ENCODE data around the gene DNASE1L1.

The DNASE1L1 gene

GRCh38 chrX:154355776-154356140 is 53.3 kb downstream of the DNASE1L1 start:
- Histone ChIP-seq H2AFZ (ENCODE audit: low read depth, low read length) (no peak overlapping the region), H3K79me2 (ENCODE audit: insufficient read depth, low read length) (peaks cover 14% of the 10 kb centered on the region), H4K20me1 (ENCODE audit: insufficient read depth, low read length) (peaks cover 81% of the 10 kb centered on the region), H3K27me3 (ENCODE audit: insufficient read depth, low read length, poor library complexity) (no peaks in the 10 kb centered on the region), H3K4me3 (ENCODE audit: low read depth in 1 of 2, low read length in 2 of 2) (no peak overlapping the region), H3K4me2 (ENCODE audit: insufficient read depth, low read length) (no peak overlapping the region), H3K9me3 (ENCODE audit: insufficient read depth, low read length, severe bottlenecking) (no peaks in the 10 kb centered on the region), H3K9ac (ENCODE audit: low read depth, low read length) (no peak overlapping the region), H3K27ac (ENCODE audit: low read length) (no peak overlapping the region), H3K36me3 (ENCODE audit: insufficient read depth, low read length) (peaks cover 99% of the 10 kb centered on the region), H3K4me1 (ENCODE audit: insufficient read depth, low read length) (no peaks in the 10 kb centered on the region)
- TF ChIP-seq EZH2 (IDR thresholded peaks at IDR 0.05; ENCODE audit: borderline replicate concordance, low read depth, low read length, severe bottlenecking): no peak
- TF ChIP-seq CTCF (IDR thresholded peaks at IDR 0.05; ENCODE audit: borderline replicate concordance, extremely low read depth, low read length, poor library complexity, severe bottlenecking): no peak
- ATAC-seq (ENCODE audit: insufficient read depth, low read depth): no peak
- DNase-seq: no peak

- H3K36me3 ChIP-seq (ENCODE audit: insufficient read depth, low read length): peaks cover 100% of the 10 kb centered on the region
- H2AFZ ChIP-seq (ENCODE audit: low read depth, low read length): no peak overlapping the region
- H3K79me2 ChIP-seq (ENCODE audit: insufficient read depth, low read length): peaks cover 12% of the 10 kb centered on the region
- no peak for ATAC-seq (ENCODE audit: insufficient read depth, low read depth)
- H3K27ac ChIP-seq (ENCODE audit: low read length): no peak overlapping the region
- DNase-seq: no peak
- H3K9ac ChIP-seq (ENCODE audit: low read depth, low read length): no peak overlapping the region
- H3K4me3 ChIP-seq (ENCODE audit: low read depth in 1 of 2, low read length in 2 of 2): no peak overlapping the region
- H3K4me2 ChIP-seq (ENCODE audit: insufficient read depth, low read length): no peak overlapping the region
- H3K27me3 ChIP-seq (ENCODE audit: insufficient read depth, low read length, poor library complexity): no peaks in the 10 kb centered on the region
- no peaks in the 10 kb centered on the region for H3K4me1 ChIP-seq (ENCODE audit: insufficient read depth, low read length)
- no peak for TF ChIP-seq CTCF (IDR thresholded peaks at IDR 0.05; ENCODE audit: borderline replicate concordance, extremely low read depth, low read length, poor library complexity, severe bottlenecking)
- no peak for TF ChIP-seq EZH2 (IDR thresholded peaks at IDR 0.05; ENCODE audit: borderline replicate concordance, low read depth, low read length, severe bottlenecking)
- peaks cover 82% of the 10 kb centered on the region for H4K20me1 ChIP-seq (ENCODE audit: insufficient read depth, low read length)
- no peaks in the 10 kb centered on the region for H3K9me3 ChIP-seq (ENCODE audit: insufficient read depth, low read length, severe bottlenecking)
Observed at GRCh38 chrX:154355094-154355775, 53.8 kb downstream of the DNASE1L1 start.

GRCh38 chrX:154354516-154354915 is 54.5 kb downstream of the DNASE1L1 start:
- Histone ChIP-seq H3K9me3 (ENCODE audit: insufficient read depth, low read length, severe bottlenecking) (no peaks in the 10 kb centered on the region), H4K20me1 (ENCODE audit: insufficient read depth, low read length) (peaks cover 82% of the 10 kb centered on the region), H3K27me3 (ENCODE audit: insufficient read depth, low read length, poor library complexity) (no peaks in the 10 kb centered on the region), H3K9ac (ENCODE audit: low read depth, low read length) (no peak overlapping the region), H3K4me3 (ENCODE audit: low read depth in 1 of 2, low read length in 2 of 2) (no peak overlapping the region), H3K4me1 (ENCODE audit: insufficient read depth, low read length) (no peaks in the 10 kb centered on the region), H3K4me2 (ENCODE audit: insufficient read depth, low read length) (no peak overlapping the region), H3K79me2 (ENCODE audit: insufficient read depth, low read length) (peaks cover 12% of the 10 kb centered on the region), H3K36me3 (ENCODE audit: insufficient read depth, low read length) (peaks cover 100% of the 10 kb centered on the region), H3K27ac (ENCODE audit: low read length) (no peak overlapping the region), H2AFZ (ENCODE audit: low read depth, low read length) (no peak overlapping the region)
- no peak for TF ChIP-seq EZH2 (IDR thresholded peaks at IDR 0.05; ENCODE audit: borderline replicate concordance, low read depth, low read length, severe bottlenecking)
- TF ChIP-seq CTCF (IDR thresholded peaks at IDR 0.05; ENCODE audit: borderline replicate concordance, extremely low read depth, low read length, poor library complexity, severe bottlenecking): no peak
- no peak for DNase-seq
- no peak for ATAC-seq (ENCODE audit: insufficient read depth, low read depth)

Data from DND-41 (cell line).